A549 (cell line): ENCODE measurements around the gene BRICD5.

Experiments
- EP300 ChIP-seq, 2 experiments: fragments of >200 bp; sonication (Bioruptor Twin); formaldehyde crosslinking; IDR thresholded peaks; 2 replicates in 1 of 2; 3 replicates in 1 of 2; pipeline ENCODE4 v1.6.1; 2016 to 2017
- FOSL2 ChIP-seq, 2 experiments: fragments of 450-650 bp in 1 of 2; fragments of >200 bp in 1 of 2; sonication (Bioruptor Twin) in 1 of 2; formaldehyde crosslinking; IDR thresholded peaks; 2 replicates each; pipeline versions ENCODE4 v1.5.0 to v1.6.1; 2016 to 2020; ENCODE audit warnings: mild to moderate bottlenecking in 1 of 2, moderate library complexity in 1 of 2
- KDM1A ChIP-seq: fragments of 200-600 bp; sonication (generic); IDR thresholded peaks from 2 replicates; pipeline ENCODE4 v1.6.1; 2016; ENCODE audit warnings: low read depth, mild to moderate bottlenecking
- MAX ChIP-seq: IDR thresholded peaks from 2 replicates; pipeline ENCODE4 v1.6.1; 2012
- POLR2A ChIP-seq: IDR thresholded peaks from 2 replicates; pipeline ENCODE4 v1.6.1; 2012; ENCODE audit warnings: mild to moderate bottlenecking, low read length
- RNF2 ChIP-seq: fragments of 200-600 bp; sonication (generic); IDR thresholded peaks from 2 replicates; pipeline ENCODE4 v1.6.1; 2016; ENCODE audit warnings: low read depth, mild to moderate bottlenecking, antibody characterized with exemption, moderate library complexity, borderline replicate concordance
- TP53 ChIP-seq: fragments of 250-450 bp; sonication (Bioruptor Pico); IDR thresholded peaks from 2 replicates; pipeline ENCODE4 v1.5.0; 2021; ENCODE audit warnings: mild to moderate bottlenecking, moderate library complexity
- TF ChIP-seq, protein P1 (sequence below): fragments of 200-600 bp; sonication (generic); IDR thresholded peaks from 2 replicates; pipeline ENCODE4 v1.6.1; 2016; ENCODE audit warnings: antibody characterized with exemption, mild to moderate bottlenecking, moderate library complexity
- TF ChIP-seq, protein P2 (sequence below): fragments of >200 bp; sonication (Bioruptor Twin); formaldehyde crosslinking; IDR thresholded peaks from 3 replicates; pipeline ENCODE4 v1.5.1; 2016

DNA sequence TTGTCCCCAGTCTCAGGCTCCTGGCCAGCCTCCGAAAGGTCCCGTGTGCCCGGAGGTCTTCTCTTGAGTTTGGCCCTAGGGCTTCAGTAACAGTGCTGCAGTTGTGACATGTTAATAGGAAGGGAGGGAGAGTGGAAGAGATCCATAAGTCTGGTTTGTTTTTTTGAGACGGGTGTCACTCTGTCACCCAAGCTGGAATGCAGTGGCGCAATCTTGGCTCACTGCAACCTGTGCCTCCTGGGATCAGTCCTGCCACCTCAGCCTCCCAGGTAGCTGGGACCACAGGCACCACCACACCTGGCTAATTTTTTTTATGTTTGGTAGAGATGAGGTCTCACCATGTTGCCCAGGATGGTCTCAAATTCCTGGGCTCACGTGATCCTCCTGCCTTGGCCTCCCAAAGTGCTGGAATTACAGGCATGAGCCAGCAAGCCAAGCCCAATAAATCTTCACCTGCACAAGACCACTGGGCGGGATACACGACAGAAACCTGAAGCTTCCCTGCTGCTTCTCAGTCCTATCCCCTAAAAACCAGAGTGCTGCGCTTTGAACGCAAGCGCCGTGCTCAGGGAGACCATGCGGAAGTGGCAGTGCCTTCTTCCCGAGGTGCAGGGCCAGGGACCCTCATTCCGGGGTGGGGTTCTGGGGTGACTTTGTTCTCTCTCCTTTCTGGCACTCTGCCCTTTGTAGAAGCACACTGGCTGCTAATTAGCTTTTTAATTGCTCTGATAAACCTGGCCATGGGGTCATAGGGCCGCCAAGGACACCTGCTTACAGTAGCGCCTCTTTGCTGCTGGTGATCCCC lies 44.2 kb downstream of the BRICD5 start:
- TF ChIP-seq, protein P1, sequence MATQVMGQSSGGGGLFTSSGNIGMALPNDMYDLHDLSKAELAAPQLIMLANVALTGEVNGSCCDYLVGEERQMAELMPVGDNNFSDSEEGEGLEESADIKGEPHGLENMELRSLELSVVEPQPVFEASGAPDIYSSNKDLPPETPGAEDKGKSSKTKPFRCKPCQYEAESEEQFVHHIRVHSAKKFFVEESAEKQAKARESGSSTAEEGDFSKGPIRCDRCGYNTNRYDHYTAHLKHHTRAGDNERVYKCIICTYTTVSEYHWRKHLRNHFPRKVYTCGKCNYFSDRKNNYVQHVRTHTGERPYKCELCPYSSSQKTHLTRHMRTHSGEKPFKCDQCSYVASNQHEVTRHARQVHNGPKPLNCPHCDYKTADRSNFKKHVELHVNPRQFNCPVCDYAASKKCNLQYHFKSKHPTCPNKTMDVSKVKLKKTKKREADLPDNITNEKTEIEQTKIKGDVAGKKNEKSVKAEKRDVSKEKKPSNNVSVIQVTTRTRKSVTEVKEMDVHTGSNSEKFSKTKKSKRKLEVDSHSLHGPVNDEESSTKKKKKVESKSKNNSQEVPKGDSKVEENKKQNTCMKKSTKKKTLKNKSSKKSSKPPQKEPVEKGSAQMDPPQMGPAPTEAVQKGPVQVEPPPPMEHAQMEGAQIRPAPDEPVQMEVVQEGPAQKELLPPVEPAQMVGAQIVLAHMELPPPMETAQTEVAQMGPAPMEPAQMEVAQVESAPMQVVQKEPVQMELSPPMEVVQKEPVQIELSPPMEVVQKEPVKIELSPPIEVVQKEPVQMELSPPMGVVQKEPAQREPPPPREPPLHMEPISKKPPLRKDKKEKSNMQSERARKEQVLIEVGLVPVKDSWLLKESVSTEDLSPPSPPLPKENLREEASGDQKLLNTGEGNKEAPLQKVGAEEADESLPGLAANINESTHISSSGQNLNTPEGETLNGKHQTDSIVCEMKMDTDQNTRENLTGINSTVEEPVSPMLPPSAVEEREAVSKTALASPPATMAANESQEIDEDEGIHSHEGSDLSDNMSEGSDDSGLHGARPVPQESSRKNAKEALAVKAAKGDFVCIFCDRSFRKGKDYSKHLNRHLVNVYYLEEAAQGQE: no peak
- TF ChIP-seq POLR2A: no peak
- TF ChIP-seq EP300 (IDR thresholded peaks at IDR 0.05): no peak
- TF ChIP-seq, protein P2, sequence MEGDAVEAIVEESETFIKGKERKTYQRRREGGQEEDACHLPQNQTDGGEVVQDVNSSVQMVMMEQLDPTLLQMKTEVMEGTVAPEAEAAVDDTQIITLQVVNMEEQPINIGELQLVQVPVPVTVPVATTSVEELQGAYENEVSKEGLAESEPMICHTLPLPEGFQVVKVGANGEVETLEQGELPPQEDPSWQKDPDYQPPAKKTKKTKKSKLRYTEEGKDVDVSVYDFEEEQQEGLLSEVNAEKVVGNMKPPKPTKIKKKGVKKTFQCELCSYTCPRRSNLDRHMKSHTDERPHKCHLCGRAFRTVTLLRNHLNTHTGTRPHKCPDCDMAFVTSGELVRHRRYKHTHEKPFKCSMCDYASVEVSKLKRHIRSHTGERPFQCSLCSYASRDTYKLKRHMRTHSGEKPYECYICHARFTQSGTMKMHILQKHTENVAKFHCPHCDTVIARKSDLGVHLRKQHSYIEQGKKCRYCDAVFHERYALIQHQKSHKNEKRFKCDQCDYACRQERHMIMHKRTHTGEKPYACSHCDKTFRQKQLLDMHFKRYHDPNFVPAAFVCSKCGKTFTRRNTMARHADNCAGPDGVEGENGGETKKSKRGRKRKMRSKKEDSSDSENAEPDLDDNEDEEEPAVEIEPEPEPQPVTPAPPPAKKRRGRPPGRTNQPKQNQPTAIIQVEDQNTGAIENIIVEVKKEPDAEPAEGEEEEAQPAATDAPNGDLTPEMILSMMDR: no peak
- TF ChIP-seq KDM1A: no peak
- TF ChIP-seq RNF2: no peak
- TF ChIP-seq MAX: no peak
- TF ChIP-seq FOSL2 (IDR thresholded peaks at IDR 0.05): no peak
- TF ChIP-seq FOSL2 (CRISPR knock-in tag; IDR thresholded peaks at IDR 0.05): no peak
- TF ChIP-seq TP53 (CRISPR knock-in tag): no peak
